Hepatocyte (in vitro differentiated cells): Measurements from ENCODE around the gene HSPB9.

ENCODE experiments used
- EZH2 ChIP-seq: fragments of 200-600 bp; sonication (generic); IDR thresholded peaks from 2 replicates; pipeline ENCODE4 v1.6.1; 2016; ENCODE audit warnings: antibody characterized with exemption, mild to moderate bottlenecking, borderline replicate concordance
- TF ChIP-seq, protein P1 (sequence below): fragments of 200-600 bp; sonication (generic); IDR thresholded peaks from 2 replicates; pipeline ENCODE4 v1.5.1; 2016; ENCODE audit warnings: antibody characterized with exemption, mild to moderate bottlenecking; ENCODE audit not compliant: poor library complexity

DNA sequence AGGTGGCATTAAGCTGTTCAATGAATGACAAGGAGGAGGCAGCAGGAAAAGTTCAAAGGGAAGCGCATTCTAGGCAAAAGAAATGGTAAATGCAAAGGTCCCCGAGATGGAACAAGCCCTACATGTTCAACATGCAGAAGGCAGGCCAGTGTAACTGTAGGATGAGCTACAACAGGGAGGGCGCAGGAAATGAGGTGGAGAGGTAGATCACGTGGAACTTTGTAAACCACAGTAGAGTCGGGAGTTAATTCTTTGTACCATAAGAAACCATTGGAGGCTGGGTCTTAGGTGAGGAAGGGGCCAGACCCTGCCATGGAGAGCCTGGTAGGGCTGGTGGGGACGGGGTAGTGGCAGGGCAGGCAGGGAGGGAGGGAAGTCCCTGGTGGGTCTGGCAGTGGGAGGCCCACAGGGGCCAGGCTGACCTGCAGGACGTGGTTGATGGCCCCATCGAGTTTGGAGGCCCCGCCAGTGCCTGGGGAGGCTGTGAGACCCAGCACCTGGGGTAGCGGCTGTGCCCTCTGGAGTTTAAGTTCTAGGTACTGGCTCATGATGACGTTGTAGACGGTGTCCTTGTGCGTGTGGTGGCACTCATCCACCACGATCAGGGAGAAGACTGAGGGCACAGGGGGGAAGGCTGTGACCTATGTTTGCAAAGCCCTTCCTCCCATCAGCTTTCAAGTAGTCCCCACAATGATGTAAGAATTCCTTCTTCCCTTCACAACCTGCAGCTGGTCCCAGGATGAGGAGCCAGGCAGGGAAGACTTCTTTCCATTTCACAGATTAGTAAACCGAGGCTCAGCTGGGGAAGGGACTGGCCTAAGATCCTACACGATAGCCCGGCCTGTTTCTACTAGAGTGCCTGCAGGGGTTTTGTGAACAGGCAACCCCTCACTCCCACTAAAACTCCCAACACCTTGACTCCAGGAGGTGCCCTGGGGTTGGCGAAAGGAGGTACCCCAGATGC lies 12.0 kb upstream of the HSPB9 start:
- TF ChIP-seq, protein P1, sequence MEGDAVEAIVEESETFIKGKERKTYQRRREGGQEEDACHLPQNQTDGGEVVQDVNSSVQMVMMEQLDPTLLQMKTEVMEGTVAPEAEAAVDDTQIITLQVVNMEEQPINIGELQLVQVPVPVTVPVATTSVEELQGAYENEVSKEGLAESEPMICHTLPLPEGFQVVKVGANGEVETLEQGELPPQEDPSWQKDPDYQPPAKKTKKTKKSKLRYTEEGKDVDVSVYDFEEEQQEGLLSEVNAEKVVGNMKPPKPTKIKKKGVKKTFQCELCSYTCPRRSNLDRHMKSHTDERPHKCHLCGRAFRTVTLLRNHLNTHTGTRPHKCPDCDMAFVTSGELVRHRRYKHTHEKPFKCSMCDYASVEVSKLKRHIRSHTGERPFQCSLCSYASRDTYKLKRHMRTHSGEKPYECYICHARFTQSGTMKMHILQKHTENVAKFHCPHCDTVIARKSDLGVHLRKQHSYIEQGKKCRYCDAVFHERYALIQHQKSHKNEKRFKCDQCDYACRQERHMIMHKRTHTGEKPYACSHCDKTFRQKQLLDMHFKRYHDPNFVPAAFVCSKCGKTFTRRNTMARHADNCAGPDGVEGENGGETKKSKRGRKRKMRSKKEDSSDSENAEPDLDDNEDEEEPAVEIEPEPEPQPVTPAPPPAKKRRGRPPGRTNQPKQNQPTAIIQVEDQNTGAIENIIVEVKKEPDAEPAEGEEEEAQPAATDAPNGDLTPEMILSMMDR = no peak
- TF ChIP-seq EZH2 = no peak
